ENCODE measurements around the gene CSRNP2.

CSRNP2 gene

GRCh38 chr12:51126297-51126696 lies 42.9 kb upstream of the CSRNP2 start:
- no peak overlapping the region for H3K4me3 ChIP-seq (ENCODE audit: low read depth, low read length)
- no peak for DNase-seq (ENCODE audit: low read depth)
- TF ChIP-seq CTCF (IDR thresholded peaks at IDR 0.05; ENCODE audit: low read depth, low read length) (no peak), POLR2A (IDR thresholded peaks at IDR 0.05; ENCODE audit: extremely low read depth, insufficient read length) (no peak), MYC (IDR thresholded peaks at IDR 0.05; ENCODE audit: low read depth, low read length) (no peak), MAX (IDR thresholded peaks at IDR 0.05; ENCODE audit: low read depth, low read length) (no peak)

GRCh38 chr12:51124504-51124903 lies 41.1 kb upstream of the CSRNP2 start:
- no peak for DNase-seq (ENCODE audit: low read depth)
- no peak for TF ChIP-seq MYC (IDR thresholded peaks at IDR 0.05; ENCODE audit: low read depth, low read length)
- no peak for TF ChIP-seq MAX (IDR thresholded peaks at IDR 0.05; ENCODE audit: low read depth, low read length)

GRCh38 chr12:51122844-51123243 lies 39.4 kb upstream of the CSRNP2 start:
- no peak for TF ChIP-seq CTCF (IDR thresholded peaks at IDR 0.05; ENCODE audit: low read depth, low read length)
- no peak for TF ChIP-seq MYC (IDR thresholded peaks at IDR 0.05; ENCODE audit: low read depth, low read length)
- TF ChIP-seq MAX (IDR thresholded peaks at IDR 0.05; ENCODE audit: low read depth, low read length) = no peak
- TF ChIP-seq POLR2A (IDR thresholded peaks at IDR 0.05; ENCODE audit: extremely low read depth, insufficient read length) = no peak
- DNase-seq (ENCODE audit: low read depth) = no peak
- H3K4me3 ChIP-seq (ENCODE audit: low read depth, low read length) = no peak overlapping the region

More at GRCh38 chr12:51124504-51124903, 41.1 kb upstream of the CSRNP2 start:
- H3K4me3 ChIP-seq (ENCODE audit: low read depth, low read length) = no peak overlapping the region

- H3K4me3 ChIP-seq (ENCODE audit: low read depth, low read length) = no peak overlapping the region
- no peak for TF ChIP-seq MAX (IDR thresholded peaks at IDR 0.05; ENCODE audit: low read depth, low read length)
- TF ChIP-seq MYC (IDR thresholded peaks at IDR 0.05; ENCODE audit: low read depth, low read length) = no peak
- TF ChIP-seq POLR2A (IDR thresholded peaks at IDR 0.05; ENCODE audit: extremely low read depth, insufficient read length) = no peak
- TF ChIP-seq CTCF (IDR thresholded peaks at IDR 0.05; ENCODE audit: low read depth, low read length) = no peak
- DNase-seq (ENCODE audit: low read depth) = no peak
Measured at GRCh38 chr12:51118706-51119105, 35.3 kb upstream of the CSRNP2 start.

GRCh38 chr12:51115533-51115932 lies 32.1 kb upstream of the CSRNP2 start:
- no peak for TF ChIP-seq CTCF (IDR thresholded peaks at IDR 0.05; ENCODE audit: low read depth, low read length)
- no peak for TF ChIP-seq MYC (IDR thresholded peaks at IDR 0.05; ENCODE audit: low read depth, low read length)
- no peak for DNase-seq (ENCODE audit: low read depth)
- no peak overlapping the region for H3K4me3 ChIP-seq (ENCODE audit: low read depth, low read length)

GRCh38 chr12:51108136-51108535 lies 24.7 kb upstream of the CSRNP2 start:
- no peak overlapping the region for H3K4me3 ChIP-seq (ENCODE audit: low read depth, low read length)
- TF ChIP-seq POLR2A (IDR thresholded peaks at IDR 0.05; ENCODE audit: extremely low read depth, insufficient read length) (no peak), CTCF (IDR thresholded peaks at IDR 0.05; ENCODE audit: low read depth, low read length) (no peak), MAX (IDR thresholded peaks at IDR 0.05; ENCODE audit: low read depth, low read length) (no peak), MYC (IDR thresholded peaks at IDR 0.05; ENCODE audit: low read depth, low read length) (no peak)
- DNase-seq (ENCODE audit: low read depth) = no peak

All from NB4 (cell line).